SK-N-MC (cell line): Measurements from ENCODE around the gene MED22.
"Not testable (repeated sequence)": the region's sequence is repeated elsewhere in the genome, so short reads cannot be mapped to it uniquely, and the experiment has no call there.

Source experiments
- DNase-seq: peaks from one replicate; pipeline ENCODE4 v3.0.0-alpha.2; 2011; ENCODE audit warnings: low read depth, low spot score
- H3K27ac ChIP-seq: fragments of 200-600 bp; sonication (generic); 2 replicates; pipeline ENCODE4 v1.5.1; 2016; ENCODE audit warnings: mixed run types
- H3K36me3 ChIP-seq: fragments of 200-600 bp; sonication (generic); 2 replicates; pipeline ENCODE4 v1.6.1; 2017; ENCODE audit warnings: antibody characterized with exemption, low read length, mixed read lengths; ENCODE audit not compliant: insufficient read depth
- H3K4me3 ChIP-seq: fragments of 200-600 bp; sonication (generic); 2 replicates; pipeline ENCODE4 v1.5.1; 2016
- H3K9ac ChIP-seq: fragments of 200-600 bp; sonication (generic); 2 replicates; pipeline ENCODE4 v1.8.0; 2017; ENCODE audit warnings: mixed run types, mixed read lengths; ENCODE audit not compliant: insufficient read length
- H3K9me3 ChIP-seq: fragments of 200-600 bp; sonication (generic); 2 replicates; pipeline ENCODE4 v1.6.1; 2017; ENCODE audit warnings: low read depth, mild to moderate bottlenecking, antibody characterized with exemption, low read length, moderate library complexity, mixed read lengths
- EZH2 ChIP-seq: fragments of 200-600 bp; sonication (generic); IDR thresholded peaks from one replicate; pipeline ENCODE4 v1.6.1; 2017; ENCODE audit warnings: antibody characterized with exemption
- FOXP2 ChIP-seq: optimal IDR thresholded peaks from 2 replicates; pipeline ENCODE3; 2011; ENCODE audit warnings: mild to moderate bottlenecking, moderate library complexity; ENCODE audit not compliant: insufficient read depth; ENCODE audit errors: extremely low read length, control extremely low read depth
- POLR2AphosphoS5 ChIP-seq: IDR thresholded peaks from 2 replicates; pipeline ENCODE4 v1.6.1; 2012; ENCODE audit warnings: mild to moderate bottlenecking, low read depth, low read length, borderline replicate concordance

Gene MED22

DNA sequence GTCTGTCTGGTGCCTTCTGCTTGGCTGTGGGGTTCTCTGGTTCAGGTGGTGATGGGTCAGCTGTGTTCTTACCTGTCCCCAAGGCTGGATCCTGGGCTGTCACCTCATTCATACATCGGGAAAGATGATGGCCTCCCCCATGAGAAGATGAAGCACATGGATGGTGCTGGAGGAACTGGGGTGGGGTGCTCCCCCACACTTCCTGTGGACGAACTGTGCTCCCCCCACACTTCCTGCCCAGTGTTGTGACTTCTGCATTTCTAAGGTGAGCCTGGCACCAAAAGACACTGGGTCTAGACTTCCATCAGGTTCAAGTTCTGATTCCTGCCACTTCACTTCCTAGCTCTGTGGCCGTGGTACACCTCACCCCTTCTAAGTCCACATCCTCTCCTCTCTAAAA lies 7.7 kb downstream of the MED22 start:
- Histone ChIP-seq H3K9ac (no peak overlapping the region), H3K9me3 (no peaks in the 10 kb centered on the region), H3K27ac (no peak overlapping the region), H3K4me3 (no peak overlapping the region), H3K36me3 (peaks cover 59% of the 10 kb centered on the region)
- TF ChIP-seq EZH2 (no peak), FOXP2 (no peak)
- DNase-seq: no peak

DNA sequence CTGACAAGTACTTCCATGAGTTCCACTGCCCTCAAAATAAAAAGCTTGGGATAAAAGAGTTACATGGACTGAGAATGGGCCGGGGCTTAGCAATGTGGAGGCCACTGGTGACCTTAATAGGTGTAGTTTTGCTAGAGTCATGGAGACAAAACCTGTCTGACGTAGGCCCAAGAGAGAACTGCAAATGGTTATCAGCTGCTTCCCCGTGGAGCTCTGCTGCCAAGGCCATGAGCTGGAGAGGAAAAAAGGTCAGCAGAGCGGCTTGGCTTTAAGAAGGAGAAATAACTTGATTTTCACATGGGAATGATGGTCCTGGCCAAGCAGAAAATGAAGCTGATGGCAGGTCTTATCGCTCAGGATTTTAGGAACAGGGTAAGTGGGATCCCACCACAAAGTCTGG lies 8.3 kb downstream of the MED22 start:
- Histone ChIP-seq H3K9me3 (no peaks in the 10 kb centered on the region), H3K4me3 (no peak overlapping the region), H3K36me3 (peaks cover 56% of the 10 kb centered on the region), H3K27ac (peak overlapping the region; percentile 22; the same call in 1 of the 2 replicates), H3K9ac (no peak overlapping the region)
- no peak for DNase-seq
- no peak for TF ChIP-seq EZH2
- no peak for TF ChIP-seq POLR2AphosphoS5
- no peak for TF ChIP-seq FOXP2

DNA sequence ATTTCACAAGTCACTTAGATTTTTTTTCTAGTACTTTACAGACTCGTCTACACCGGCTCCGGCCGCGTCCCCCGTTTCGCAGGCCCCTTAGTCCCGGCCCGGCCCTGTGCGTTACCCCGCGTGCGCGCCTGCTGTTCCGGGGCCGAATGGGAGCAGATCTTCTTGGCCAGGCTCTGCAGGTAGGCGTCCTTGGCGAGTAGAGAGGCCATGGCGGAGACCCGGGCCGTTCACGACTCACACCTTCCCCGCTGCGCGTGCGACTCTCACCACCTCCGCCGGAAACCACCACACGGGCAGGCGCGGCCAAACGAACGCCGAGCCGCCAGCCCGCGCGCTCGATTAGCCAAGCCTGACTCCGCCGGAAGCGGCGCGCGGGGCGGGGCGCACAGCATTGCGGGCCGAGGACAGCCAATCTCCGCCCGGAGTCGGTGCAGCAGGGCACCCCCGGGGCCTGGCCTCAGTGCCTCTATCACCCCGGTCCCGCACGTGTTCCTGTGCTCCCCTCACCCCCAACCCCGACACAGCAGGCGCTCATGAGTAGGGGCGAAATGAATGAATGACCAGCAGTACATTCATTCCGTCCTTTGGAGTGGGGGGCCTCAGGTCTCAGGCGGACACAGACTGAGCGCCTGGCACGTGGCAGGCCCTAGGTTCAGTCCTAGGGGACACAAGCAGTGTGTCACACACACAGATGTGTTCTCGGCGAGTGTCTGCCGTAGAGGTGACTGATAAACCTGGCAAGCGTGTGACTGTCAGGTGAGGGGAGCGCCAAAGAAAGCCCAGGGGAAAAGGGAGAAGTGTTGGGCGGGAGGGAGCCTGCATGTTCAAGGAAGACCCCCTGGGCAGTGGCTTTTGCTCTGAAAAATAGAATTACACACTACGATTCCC lies 11.8 kb downstream of the MED22 start, which contains the start of gene SURF6:
Gene SURF6, minus strand, starts transcription at position 265 of the 888 bp plus-strand sequence. Its CDS starts 56 bp downstream, at position 209.
- peaks cover 56% of the 10 kb centered on the region for H3K36me3 ChIP-seq
- TF ChIP-seq POLR2AphosphoS5 (peak; percentile 94), EZH2 (no peak), FOXP2 (no peak)
- DNase-seq: peak; percentile 22
- peak within 1 kb of the TSS; percentile 86 for H3K4me3 ChIP-seq
- H3K27ac ChIP-seq: peak within 1 kb of the TSS; percentile 70
- no peaks in the 10 kb centered on the region for H3K9me3 ChIP-seq
- peak within 1 kb of the TSS; percentile 87 for H3K9ac ChIP-seq

DNA sequence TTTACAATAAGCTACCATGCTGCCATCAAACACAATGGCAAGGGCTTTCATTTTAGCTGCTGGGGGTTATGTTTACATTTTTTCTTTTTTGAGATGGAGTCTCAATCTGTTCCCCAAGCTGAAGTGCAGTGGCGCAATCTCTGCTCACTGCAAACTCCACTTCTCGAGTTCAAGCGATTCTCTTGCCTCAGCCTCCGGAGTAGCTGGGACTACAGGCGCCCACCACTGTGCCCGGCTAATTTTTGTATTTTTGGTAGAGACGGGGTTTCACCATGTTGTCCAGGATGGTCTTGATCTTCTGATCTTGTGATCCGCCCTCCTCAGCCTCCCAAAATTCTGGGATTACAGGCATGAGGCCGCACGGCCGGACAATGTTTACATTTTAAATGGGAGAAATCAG lies 13.0 kb downstream of the MED22 start:
- not testable (repeated sequence) for H3K27ac ChIP-seq
- H3K9ac ChIP-seq: peak overlapping the region; percentile 87

DNA sequence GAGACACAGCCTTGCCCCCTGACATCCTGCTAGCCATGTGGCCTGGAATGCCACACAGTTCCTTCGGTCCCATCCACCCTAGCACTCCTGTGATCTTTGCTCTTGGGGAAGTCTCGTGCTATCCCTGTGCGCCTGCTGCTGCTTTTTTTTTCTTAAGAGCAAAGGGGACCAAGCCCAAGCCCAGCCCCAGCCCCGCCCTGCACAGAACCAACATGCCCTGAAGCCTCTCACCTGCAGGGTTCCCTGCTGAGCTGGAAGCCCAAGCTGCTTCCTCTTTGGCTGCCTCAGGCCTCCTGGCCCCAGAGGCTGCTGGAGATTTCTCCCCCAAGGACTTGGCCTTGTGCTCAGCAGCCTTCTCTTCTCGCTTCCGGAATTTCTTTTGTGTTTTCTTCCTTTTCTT lies 13.8 kb downstream of the MED22 start:
- Histone ChIP-seq H3K36me3 (peaks cover 45% of the 10 kb centered on the region), H3K9ac (no peak overlapping the region), H3K4me3 (no peak overlapping the region), H3K9me3 (no peaks in the 10 kb centered on the region), H3K27ac (no peak overlapping the region)
- no peak for DNase-seq
- TF ChIP-seq FOXP2: no peak
- no peak for TF ChIP-seq EZH2
- TF ChIP-seq POLR2AphosphoS5: no peak

More for the DNA sequence above, 13.0 kb downstream of the MED22 start:
- Histone ChIP-seq H3K36me3 (peaks cover 50% of the 10 kb centered on the region), H3K4me3 (peak overlapping the region; percentile 86)
- not testable (repeated sequence) for H3K9me3 ChIP-seq, DNase-seq

DNA sequence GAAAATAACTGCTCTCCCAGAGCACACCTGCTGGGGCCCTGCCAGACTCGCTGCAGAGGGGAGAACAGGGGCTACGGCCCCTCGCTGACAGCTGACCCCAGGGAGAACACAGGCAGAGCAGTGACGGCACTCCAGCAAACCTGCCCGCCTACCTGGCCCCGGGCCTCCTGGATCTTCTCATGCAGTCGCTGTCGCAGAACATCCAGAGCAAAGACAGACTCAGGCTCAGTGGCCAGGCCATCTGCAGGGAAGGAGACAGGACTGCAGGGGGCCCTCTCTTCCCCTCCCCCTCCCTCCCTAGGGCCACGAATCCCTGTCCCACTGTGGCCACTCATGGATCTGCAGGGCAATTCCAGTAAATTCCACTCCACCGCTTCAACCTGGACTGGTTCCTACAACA lies 14.4 kb downstream of the MED22 start:
- Histone ChIP-seq H3K27ac (no peak overlapping the region), H3K4me3 (no peak overlapping the region), H3K9me3 (no peaks in the 10 kb centered on the region), H3K36me3 (peaks cover 45% of the 10 kb centered on the region), H3K9ac (no peak overlapping the region)
- no peak for DNase-seq
- no peak for TF ChIP-seq FOXP2
- TF ChIP-seq EZH2: no peak
- TF ChIP-seq POLR2AphosphoS5: no peak

DNA sequence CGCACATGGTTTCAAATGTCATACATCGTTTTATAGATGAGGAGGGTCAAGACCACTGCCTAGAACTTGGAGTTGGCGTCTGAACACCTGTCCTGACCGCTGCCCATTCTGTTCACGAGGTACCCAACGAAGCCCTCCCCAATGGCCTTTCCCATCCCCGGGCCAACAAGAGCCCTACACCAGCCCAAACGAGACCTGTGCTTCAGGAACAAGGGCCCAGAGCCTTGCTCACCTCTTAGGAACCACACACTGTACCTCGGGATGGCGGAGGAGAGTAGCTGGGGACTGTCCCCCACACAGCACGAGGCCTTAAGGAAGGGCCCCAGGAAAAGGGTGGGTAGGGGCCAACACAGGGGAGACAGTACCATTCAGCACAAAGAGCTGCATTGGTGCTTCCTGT lies 14.9 kb downstream of the MED22 start:
- Histone ChIP-seq H3K4me3 (no peak overlapping the region), H3K27ac (no peak overlapping the region), H3K9me3 (no peaks in the 10 kb centered on the region), H3K36me3 (peaks cover 45% of the 10 kb centered on the region), H3K9ac (no peak overlapping the region)
- DNase-seq: no peak
- TF ChIP-seq FOXP2 (no peak), EZH2 (no peak), POLR2AphosphoS5 (no peak)

DNA sequence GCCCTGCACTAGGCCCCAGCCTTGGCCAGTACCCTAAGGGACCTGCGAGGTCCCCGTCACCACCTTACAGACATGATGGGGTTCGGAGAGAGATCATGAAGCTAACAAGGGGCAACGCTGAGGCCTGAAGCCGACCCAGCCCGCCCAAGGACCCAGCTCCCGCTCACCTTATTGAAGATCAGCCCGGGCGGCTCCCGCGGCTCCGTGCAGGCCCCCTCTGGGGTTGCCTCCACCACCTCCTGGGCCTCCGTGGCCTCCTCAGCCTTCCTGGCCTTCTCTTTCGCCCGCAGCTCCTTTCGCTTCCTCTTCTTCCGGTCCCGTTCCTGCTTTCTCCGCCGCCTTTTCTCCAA lies 15.6 kb downstream of the MED22 start:
- H3K27ac ChIP-seq: no peak overlapping the region
- peaks cover 45% of the 10 kb centered on the region for H3K36me3 ChIP-seq
- TF ChIP-seq POLR2AphosphoS5 (no peak), EZH2 (no peak), FOXP2 (no peak)
- H3K4me3 ChIP-seq: no peak overlapping the region
- DNase-seq: no peak
- no peaks in the 10 kb centered on the region for H3K9me3 ChIP-seq
- no peak overlapping the region for H3K9ac ChIP-seq
